ENCODE results near the gene DGUOK.
"Not testable (repeated sequence)": the region's sequence is repeated elsewhere in the genome, so short reads cannot be mapped to it uniquely, and the experiment has no call there.

Gene DGUOK

DNA sequence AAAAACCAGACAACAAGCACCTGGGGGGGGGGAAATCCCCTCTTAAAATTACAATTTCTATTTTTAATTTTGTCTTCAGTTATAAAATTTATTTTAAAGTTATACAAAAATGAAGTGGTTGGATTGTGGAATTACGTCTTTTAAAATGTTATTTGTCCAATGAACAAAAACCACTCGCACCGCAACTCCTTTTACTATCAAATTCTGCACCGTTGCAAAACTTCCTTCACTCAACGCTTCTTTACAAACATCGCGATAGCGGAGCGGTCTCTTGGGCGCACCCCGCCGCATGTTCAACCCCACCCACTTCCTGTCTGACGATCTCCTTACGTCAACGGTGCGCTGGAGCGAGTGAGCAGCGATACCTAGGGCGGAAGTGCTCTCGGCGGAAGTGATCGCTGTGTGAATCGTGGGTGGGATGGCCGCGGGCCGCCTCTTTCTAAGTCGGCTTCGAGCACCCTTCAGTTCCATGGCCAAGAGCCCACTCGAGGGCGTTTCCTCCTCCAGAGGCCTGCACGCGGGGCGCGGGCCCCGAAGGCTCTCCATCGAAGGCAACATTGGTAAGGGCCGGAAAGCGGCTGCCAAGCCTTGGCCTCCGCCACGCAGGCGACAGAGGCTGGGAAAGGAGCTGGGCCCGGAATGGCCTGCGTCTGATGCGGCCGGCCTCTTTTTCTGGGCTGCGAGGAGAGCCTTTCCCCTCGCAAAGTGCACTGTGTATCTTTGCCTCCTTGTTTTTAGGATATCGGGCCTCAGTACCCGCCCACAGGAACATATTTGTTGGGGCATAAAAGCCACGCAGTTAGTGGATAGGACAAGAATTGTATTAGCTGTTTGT lies at the start of gene DGUOK:
TSS of gene DGUOK (plus strand) at position 388 of the 835 bp plus-strand sequence. CDS start at position 419, 31 bp downstream.
- peak; percentile 99 for DNase-seq

- peak; percentile 72 to 82 for DNase-seq
Observed at GRCh38 chr2:73877071-73877802, 49.4 kb upstream of the DGUOK start.

DNA sequence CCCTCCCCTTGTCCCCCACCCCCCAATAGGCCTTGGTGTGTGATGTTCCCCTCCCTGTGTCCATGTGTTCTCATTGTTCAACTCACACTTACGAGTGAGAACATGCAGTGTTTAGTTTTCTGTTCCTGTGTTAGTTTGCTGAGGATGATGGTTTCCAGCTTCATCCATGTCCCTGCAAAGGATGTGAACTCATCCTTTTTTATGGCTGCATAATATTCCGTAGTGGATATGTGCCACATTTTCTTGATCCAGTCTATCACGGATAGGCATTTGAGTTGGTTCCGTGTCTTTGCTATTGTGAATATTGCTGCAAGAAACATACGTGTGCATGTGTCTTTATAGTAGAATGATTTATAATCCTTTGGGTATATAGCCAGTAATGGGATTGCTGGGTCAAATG lies 48.7 kb upstream of the DGUOK start:
- DNase-seq: not testable (repeated sequence)

GRCh38 chr2:73885406-73885805 lies 41.3 kb upstream of the DGUOK start:
- no peak for DNase-seq

DNA sequence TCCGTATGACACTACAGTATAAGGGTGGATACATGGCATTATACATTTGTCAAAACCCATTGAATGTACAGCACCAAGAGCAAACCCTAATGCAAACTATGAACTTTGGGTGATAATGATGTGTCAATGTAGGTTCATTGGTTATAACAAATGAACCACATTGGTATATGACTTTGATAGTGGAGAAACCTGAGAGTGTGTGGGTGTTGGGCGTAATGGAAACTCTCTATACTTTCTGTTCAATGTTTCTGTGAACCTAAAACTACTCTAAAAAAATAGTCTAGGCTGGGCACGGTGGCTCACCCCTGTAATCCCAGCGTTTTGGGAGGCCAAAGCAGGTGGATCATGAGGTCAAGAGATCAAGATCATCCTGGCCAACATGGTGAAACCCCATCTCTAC lies 40.3 kb upstream of the DGUOK start:
- DNase-seq: no peak

DNA sequence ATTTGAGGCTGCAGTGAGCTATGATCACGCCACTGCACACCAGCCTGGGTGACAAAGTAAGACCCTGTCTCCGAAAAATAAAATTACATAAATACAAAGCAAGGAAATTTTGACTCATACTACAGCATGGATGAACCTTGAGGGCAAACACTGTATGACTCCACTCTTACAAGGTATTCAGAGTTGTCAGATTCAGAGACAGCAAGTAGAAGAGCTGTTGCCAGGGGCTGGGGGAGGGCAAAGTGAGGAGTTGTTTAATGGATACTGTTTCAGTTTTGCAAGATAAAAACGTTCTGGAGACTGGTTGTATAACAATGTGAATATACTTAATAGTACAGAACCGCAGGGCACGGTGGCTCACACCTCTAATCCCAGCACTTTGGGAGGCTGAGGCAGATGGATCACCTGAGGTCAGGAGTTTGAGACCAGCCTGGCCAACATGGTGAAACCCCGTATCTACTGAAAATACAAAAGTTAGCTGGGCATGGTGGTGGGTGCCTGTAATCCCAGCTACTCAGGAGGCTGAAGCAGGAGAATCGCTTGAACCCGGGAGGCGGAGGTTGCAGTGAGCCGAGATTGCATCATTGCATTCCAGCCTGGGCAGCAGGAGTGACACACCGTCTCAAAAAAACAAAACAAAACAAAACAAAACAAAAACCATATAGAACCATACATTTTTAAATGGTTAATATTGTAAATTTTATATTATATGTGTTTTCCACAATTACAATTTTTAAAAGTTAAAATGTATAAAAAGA lies 38.9 kb upstream of the DGUOK start:
- not testable (repeated sequence) for DNase-seq

GRCh38 chr2:73888388-73888787 lies 38.3 kb upstream of the DGUOK start:
- no peak for DNase-seq

GRCh38 chr2:73889206-73889605 lies 37.5 kb upstream of the DGUOK start:
- DNase-seq: no peak

DNA sequence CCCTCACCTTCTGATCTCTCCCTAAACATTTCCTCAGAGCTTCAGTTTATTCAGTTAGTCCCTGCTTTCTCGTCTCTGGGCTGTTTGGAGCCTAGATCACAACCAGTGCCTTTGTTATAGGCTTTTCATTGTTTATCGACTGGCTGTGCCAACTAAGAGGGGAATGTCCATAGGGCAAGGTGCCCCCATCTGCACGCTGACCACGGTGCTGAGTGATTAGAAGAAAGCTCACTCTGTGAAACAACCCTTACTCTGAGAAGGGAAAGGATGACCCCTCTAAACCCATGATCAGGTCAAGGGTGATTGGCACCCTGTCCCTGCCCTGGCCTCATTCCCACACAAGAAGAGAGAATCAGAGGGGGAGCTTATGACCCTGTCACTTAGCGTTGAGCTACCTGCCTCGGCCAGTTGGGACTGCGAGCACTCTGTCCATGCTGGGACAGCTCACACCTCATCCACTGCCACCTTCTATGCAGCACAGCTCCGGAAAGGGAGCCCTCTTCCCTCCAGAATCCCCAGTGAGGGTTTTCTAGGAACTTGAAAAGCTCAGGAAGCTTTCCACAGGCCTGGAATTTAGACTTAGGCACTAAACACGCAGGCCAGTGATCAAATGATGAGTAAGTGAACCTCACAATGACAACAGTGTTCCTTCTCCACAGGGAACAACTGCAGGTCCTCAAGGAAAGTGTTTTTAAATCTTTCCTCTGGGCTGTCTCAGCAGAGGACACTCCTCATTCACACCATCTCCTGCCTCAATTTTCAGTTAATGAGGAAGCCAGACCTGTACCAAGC lies 36.2 kb upstream of the DGUOK start:
- DNase-seq: no peak

- DNase-seq: no peak
Observed at GRCh38 chr2:73891276-73891901, 35.3 kb upstream of the DGUOK start.

GRCh38 chr2:73892631-73893329 lies 33.9 kb upstream of the DGUOK start, which contains the start of gene ACTG2:
Gene ACTG2 (plus strand): TSS chr2:73893008. CDS start chr2:73901312, 8,304 bp downstream.
- no peak for DNase-seq

DNA sequence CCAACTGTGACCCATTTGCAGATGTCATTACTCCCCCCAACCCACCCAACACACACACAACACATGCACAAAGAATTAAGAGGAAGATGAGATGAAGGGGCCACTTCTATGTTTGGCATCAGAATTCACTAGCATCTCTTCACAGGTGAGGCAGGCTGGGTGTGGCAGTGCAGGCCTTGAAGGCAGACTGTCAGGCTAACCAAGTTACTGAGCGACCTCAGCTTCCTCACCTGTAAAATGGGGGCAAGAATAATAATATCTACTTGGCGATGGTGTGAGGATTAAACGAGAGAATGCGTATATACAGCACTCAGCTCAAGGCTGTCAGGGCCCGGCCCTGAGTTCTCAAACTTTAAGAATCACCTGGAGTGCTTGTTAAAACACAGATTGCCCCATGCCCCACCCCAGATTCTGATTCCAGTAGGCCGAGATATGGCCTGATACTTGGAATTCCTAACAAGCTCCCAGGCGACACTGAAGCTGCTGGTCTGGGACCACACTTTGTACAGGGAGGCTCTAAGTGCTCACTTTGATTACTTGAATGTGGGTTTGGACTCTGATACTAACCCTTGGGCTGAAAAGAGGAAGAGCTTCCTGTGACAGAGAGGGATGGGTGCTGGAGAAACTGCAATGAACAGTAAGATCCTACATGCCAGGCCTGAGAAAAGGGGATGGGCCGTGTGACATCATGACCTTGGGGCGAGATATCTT lies 32.8 kb upstream of the DGUOK start:
- DNase-seq: no peak

DNA sequence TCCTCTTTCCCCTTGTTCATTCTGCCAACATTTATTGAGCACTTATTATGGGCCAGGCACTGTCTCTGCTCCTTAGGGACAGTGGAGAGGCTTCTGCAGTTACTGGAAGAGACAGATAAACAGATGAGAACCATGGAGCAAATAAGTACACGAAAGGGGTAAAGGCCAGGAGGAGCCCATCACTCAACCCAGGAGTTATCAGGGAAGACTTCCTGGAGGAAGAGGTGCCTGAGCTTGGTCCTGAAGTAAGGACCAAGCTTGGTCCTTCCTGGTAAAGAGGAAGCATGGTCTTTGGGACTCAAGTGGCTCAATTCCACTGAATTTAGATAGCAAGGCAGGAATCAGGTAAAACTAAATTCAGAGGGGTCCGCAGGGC lies 32.2 kb upstream of the DGUOK start:
- DNase-seq: no peak

DNA sequence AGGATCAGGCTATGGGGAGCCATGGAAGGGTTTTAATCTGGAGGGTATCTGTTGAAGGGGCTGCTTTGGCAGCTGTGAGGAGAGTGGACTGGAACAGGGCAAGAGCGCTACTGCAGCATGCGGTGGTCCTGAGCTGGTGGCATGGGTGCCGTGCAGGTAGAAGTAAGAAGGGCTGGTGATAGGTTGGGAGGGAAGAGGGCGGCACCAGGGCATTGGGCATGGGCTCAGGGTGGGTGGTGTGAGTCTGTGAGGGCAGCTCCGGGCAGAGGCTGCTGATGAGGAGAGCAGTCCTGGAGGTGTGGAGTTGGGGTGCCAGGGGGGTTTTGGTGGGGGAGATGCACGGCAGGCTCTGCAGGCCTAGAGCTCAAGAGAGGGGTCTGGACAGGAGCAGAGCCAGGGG lies 31.8 kb upstream of the DGUOK start:
- DNase-seq: no peak

GRCh38 chr2:73895473-73895872 lies 31.2 kb upstream of the DGUOK start:
- DNase-seq: no peak

GRCh38 chr2:73896362-73897239 lies 30.1 kb upstream of the DGUOK start:
- DNase-seq: no peak

DNA sequence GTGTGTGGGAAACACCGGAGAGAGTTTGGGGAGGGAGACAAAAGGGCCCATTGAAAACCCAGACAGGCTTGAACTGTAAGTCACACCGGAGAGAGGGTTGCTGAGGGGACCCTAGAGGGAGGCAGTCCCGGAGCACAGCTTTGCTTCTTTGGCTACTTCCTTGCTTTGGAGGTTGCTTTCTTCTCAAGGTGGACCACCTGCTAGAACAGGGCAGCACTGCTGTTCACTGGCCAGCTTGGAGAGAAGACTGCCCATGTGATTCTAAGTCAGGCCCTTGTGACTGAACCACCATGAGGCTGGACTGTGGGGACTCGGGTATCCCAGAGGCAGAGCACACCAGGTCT lies 29.5 kb upstream of the DGUOK start:
- DNase-seq: no peak

GRCh38 chr2:73897934-73898333 lies 28.7 kb upstream of the DGUOK start:
- DNase-seq: no peak

GRCh38 chr2:73899801-73900336 lies 26.8 kb upstream of the DGUOK start:
- no peak for DNase-seq

DNA sequence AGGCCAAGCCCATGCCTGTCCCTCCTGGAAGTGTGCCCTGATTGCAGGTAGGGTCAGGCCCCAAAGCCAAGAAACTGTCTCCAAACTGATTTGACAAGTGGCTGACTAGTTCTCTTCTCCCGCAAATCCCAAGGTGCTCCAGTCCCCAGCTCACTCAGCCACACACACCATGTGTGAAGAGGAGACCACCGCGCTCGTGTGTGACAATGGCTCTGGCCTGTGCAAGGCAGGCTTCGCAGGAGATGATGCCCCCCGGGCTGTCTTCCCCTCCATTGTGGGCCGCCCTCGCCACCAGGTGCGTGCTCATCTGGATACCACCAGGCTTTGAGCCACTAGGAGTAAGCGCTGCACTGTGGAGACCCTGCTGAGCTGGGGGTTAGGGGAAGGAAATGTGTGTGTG lies 25.5 kb upstream of the DGUOK start:
- DNase-seq: no peak
